Astrocyte (in vitro differentiated cells and primary cell): ENCODE results near the gene CHRNA3. TPM values are rescaled to one million over a fixed set of nuclear protein-coding genes. Genes with fewer than 3 reads are reported as not detected.

Experiments used
- DNase-seq: peaks from one replicate; pipeline ENCODE4 v3.0.0-alpha.2; 2010; ENCODE audit warnings: low read depth
- FAIRE-seq: peaks from 2 replicates; lab custom pipeline; 2011; peaks lifted over from hg19 to GRCh38; lab: Jason Lieb, UNC
- H2AFZ ChIP-seq: 2 replicates; pipeline ENCODE4 v1.6.0; 2012; ENCODE audit warnings: low read depth, low read length, inconsistent platforms
- H3K27ac ChIP-seq: 2 replicates; pipeline ENCODE4 v1.5.1; 2011; ENCODE audit warnings: low read depth, low read length, inconsistent platforms
- H3K27me3 ChIP-seq: 2 replicates; pipeline ENCODE4 v1.6.0; 2011; ENCODE audit warnings: low read length, inconsistent platforms; ENCODE audit not compliant: insufficient read depth
- H3K36me3 ChIP-seq: 2 replicates; pipeline ENCODE4 v1.5.1; 2011; ENCODE audit warnings: low read length, inconsistent platforms; ENCODE audit not compliant: insufficient read depth
- H3K4me1 ChIP-seq: 2 replicates; pipeline ENCODE4 v1.5.1; 2011; ENCODE audit warnings: low read length, inconsistent platforms; ENCODE audit not compliant: insufficient read depth
- H3K4me2 ChIP-seq: 2 replicates; pipeline ENCODE4 v1.6.0; 2012; ENCODE audit warnings: low read length, inconsistent platforms
- H3K4me3 ChIP-seq: 2 replicates; pipeline ENCODE4 v1.5.1; 2011; ENCODE audit warnings: low read depth, mild to moderate bottlenecking, low read length, inconsistent platforms; ENCODE audit not compliant: insufficient read depth
- H3K79me2 ChIP-seq: 2 replicates; pipeline ENCODE4 v1.6.0; 2012; ENCODE audit warnings: mild to moderate bottlenecking, low read length, inconsistent platforms; ENCODE audit not compliant: insufficient read depth
- H3K9ac ChIP-seq: 2 replicates; pipeline ENCODE4 v1.6.0; 2012; ENCODE audit warnings: mild to moderate bottlenecking, low read length, inconsistent platforms
- H3K9me3 ChIP-seq: 2 replicates; pipeline ENCODE4 v1.5.1; 2012; ENCODE audit warnings: low read depth, mild to moderate bottlenecking, low read length, inconsistent platforms; ENCODE audit not compliant: insufficient read depth
- H4K20me1 ChIP-seq: 2 replicates; pipeline ENCODE4 v1.6.0; 2012; ENCODE audit warnings: low read length, inconsistent platforms; ENCODE audit not compliant: insufficient read depth
- H3K27ac Mint-ChIP-seq: one replicate; pipeline ENCODE4 v1.8.0; 2021; ENCODE audit warnings: mild to moderate bottlenecking, mixed read lengths; ENCODE audit not compliant: unreplicated experiment
- H3K27me3 Mint-ChIP-seq: one replicate; pipeline ENCODE4 v1.8.0; 2021; ENCODE audit warnings: low read depth, mixed read lengths; ENCODE audit not compliant: unreplicated experiment
- H3K36me3 Mint-ChIP-seq: one replicate; pipeline ENCODE4 v1.8.0; 2021; ENCODE audit warnings: low read depth, mixed read lengths; ENCODE audit not compliant: unreplicated experiment
- H3K4me1 Mint-ChIP-seq: one replicate; pipeline ENCODE4 v1.8.0; 2021; ENCODE audit warnings: low read depth, mixed read lengths; ENCODE audit not compliant: unreplicated experiment
- H3K4me3 Mint-ChIP-seq: one replicate; pipeline ENCODE4 v1.8.0; 2021; ENCODE audit warnings: mild to moderate bottlenecking, moderate library complexity, mixed read lengths; ENCODE audit not compliant: unreplicated experiment
- H3K9me3 Mint-ChIP-seq: one replicate; pipeline ENCODE4 v1.8.0; 2021; ENCODE audit warnings: mild to moderate bottlenecking, mixed read lengths; ENCODE audit not compliant: unreplicated experiment
- EZH2 ChIP-seq: IDR thresholded peaks from 2 replicates; pipeline ENCODE4 v1.6.1; 2012; ENCODE audit warnings: mild to moderate bottlenecking, low read length, inconsistent platforms; ENCODE audit not compliant: insufficient read depth
- total RNA-seq: library from RNA; stranded (reverse); gene quantifications from 2 replicates; pipeline ENCODE4 v1.2.1, GENCODE V29; 2021
- TF ChIP-seq, protein P1 (sequence below): IDR thresholded peaks from 2 replicates; pipeline ENCODE4 v1.5.1; 2011; ENCODE audit warnings: low read depth, mild to moderate bottlenecking, inconsistent platforms, low read length, moderate library complexity; ENCODE audit not compliant: insufficient read depth

Gene CHRNA3
- total RNA-seq, 1 donor from 2014 or later = not detected

DNA sequence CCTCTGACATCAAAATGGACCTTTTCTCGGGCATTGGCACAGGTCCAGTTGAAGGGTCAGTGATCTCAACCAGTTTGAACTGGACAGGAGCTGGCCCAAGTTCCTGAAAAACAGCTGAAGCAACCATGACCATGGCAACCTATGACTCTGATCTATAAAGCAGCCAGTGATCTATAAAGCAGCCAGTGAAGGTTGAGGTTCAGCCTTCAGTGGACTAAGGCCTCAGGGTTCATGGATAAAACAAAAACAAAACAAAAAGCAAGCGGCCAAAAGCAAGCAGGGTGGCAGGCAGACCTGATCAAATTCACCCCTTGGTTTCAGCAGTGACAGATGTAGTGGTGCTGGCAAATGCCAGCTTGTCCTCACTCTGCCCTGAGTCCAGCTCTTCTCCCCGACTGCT, 30.2 kb upstream of the CHRNA3 start:
- H3K27ac Mint-ChIP-seq = no peak overlapping the region
- Histone ChIP-seq H3K79me2 (no peaks in the 10 kb centered on the region), H3K4me1 (no peaks in the 10 kb centered on the region), H3K4me3 (no peak overlapping the region), H3K4me2 (no peak overlapping the region), H3K27ac (no peak overlapping the region), H2AFZ (no peak overlapping the region), H4K20me1 (no peaks in the 10 kb centered on the region), H3K9me3 (no peaks in the 10 kb centered on the region), H3K9ac (no peak overlapping the region), H3K36me3 (no peaks in the 10 kb centered on the region), H3K27me3 (peaks cover 6% of the 10 kb centered on the region)
- FAIRE-seq (no peak), DNase-seq (no peak)
- H3K9me3 Mint-ChIP-seq = no peaks in the 10 kb centered on the region
- H3K36me3 Mint-ChIP-seq = peaks cover 4% of the 10 kb centered on the region
- H3K27me3 Mint-ChIP-seq = peaks cover 47% of the 10 kb centered on the region
- H3K4me1 Mint-ChIP-seq = no peaks in the 10 kb centered on the region
- TF ChIP-seq EZH2 = no peak
- TF ChIP-seq, protein P1, sequence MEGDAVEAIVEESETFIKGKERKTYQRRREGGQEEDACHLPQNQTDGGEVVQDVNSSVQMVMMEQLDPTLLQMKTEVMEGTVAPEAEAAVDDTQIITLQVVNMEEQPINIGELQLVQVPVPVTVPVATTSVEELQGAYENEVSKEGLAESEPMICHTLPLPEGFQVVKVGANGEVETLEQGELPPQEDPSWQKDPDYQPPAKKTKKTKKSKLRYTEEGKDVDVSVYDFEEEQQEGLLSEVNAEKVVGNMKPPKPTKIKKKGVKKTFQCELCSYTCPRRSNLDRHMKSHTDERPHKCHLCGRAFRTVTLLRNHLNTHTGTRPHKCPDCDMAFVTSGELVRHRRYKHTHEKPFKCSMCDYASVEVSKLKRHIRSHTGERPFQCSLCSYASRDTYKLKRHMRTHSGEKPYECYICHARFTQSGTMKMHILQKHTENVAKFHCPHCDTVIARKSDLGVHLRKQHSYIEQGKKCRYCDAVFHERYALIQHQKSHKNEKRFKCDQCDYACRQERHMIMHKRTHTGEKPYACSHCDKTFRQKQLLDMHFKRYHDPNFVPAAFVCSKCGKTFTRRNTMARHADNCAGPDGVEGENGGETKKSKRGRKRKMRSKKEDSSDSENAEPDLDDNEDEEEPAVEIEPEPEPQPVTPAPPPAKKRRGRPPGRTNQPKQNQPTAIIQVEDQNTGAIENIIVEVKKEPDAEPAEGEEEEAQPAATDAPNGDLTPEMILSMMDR = no peak
- H3K4me3 Mint-ChIP-seq = no peak overlapping the region

DNA sequence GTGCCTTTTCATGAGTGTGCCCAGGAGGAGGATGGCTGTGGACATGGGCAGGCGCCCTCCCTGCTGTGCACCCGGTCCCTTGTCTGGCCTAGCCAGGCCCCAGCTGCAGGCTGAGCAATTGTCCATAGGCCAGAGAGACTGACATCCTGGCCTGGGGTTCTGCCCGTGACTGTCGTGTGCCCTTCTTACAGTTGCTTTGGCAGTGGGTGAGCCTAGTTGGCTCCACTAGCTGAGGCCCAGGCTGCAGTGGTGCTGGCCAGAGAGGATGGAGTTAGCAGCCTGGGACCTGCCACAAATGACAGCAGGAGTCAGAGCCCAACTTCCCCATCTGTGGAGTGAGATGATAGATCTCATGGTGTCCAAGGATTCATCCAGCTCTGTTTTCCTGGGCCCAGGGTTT, 29.2 kb upstream of the CHRNA3 start:
- no peaks in the 10 kb centered on the region for H3K4me1 ChIP-seq
- Mint-ChIP-seq H3K4me1 (no peaks in the 10 kb centered on the region), H3K27ac (no peak overlapping the region), H3K36me3 (peaks cover 4% of the 10 kb centered on the region), H3K27me3 (peaks cover 47% of the 10 kb centered on the region), H3K9me3 (no peaks in the 10 kb centered on the region), H3K4me3 (no peak overlapping the region)
- DNase-seq (no peak), FAIRE-seq (no peak)
- H3K27ac ChIP-seq = no peak overlapping the region
- no peak for TF ChIP-seq EZH2
- TF ChIP-seq, protein P1 = no peak
- H4K20me1 ChIP-seq = no peaks in the 10 kb centered on the region
- H3K36me3 ChIP-seq = no peaks in the 10 kb centered on the region
- H3K4me2 ChIP-seq = no peak overlapping the region
- H3K79me2 ChIP-seq = no peaks in the 10 kb centered on the region
- H3K9me3 ChIP-seq = no peaks in the 10 kb centered on the region
- no peak overlapping the region for H3K4me3 ChIP-seq
- no peak overlapping the region for H3K9ac ChIP-seq
- peaks cover 5% of the 10 kb centered on the region for H3K27me3 ChIP-seq
- H2AFZ ChIP-seq = no peak overlapping the region

DNA sequence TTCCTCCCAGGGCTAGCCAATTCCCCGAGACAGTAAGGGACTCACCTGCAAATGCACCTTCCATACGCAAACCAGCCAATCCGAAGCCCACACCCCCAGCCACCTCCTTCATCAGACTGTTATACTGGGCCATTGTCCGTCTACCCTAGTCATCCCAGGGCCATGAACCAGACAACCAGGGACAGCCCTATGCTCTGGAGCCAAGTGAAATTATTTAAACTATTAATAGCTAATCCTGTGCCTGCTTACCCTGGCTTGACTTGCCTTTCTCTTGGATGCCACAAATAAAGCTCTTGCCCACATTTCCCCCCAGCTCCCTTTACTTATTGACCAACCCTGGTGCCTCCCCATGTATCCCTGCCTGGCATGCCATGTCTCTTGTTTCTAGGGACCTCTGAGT, 24.2 kb upstream of the CHRNA3 start:
- Histone ChIP-seq H4K20me1 (no peaks in the 10 kb centered on the region), H3K4me2 (no peak overlapping the region), H3K4me1 (peaks cover 7% of the 10 kb centered on the region), H3K27me3 (peaks cover 3% of the 10 kb centered on the region), H2AFZ (no peak overlapping the region), H3K9ac (no peak overlapping the region), H3K27ac (no peak overlapping the region), H3K36me3 (no peaks in the 10 kb centered on the region), H3K4me3 (no peak overlapping the region), H3K79me2 (no peaks in the 10 kb centered on the region), H3K9me3 (no peaks in the 10 kb centered on the region)
- Mint-ChIP-seq H3K4me1 (no peaks in the 10 kb centered on the region), H3K9me3 (no peaks in the 10 kb centered on the region), H3K4me3 (no peak overlapping the region), H3K27me3 (peaks cover 25% of the 10 kb centered on the region), H3K27ac (no peak overlapping the region), H3K36me3 (no peaks in the 10 kb centered on the region)
- TF ChIP-seq EZH2 = no peak
- TF ChIP-seq, protein P1 = no peak
- FAIRE-seq (no peak), DNase-seq (no peak)
